Large intestine (tissue), 1 donor: ENCODE results near the gene DIP2C. TPM values are rescaled to one million over a fixed set of nuclear protein-coding genes. Genes with fewer than 3 reads are reported as not detected.

ENCODE experiments used
- polyA plus RNA-seq: library from polyadenylated mRNA; unstranded; fragments of 120-200 nt; gene quantifications from one replicate; pipeline ENCODE4 v1.2.1, GENCODE V29; 2013

DIP2C gene
- polyA plus RNA-seq, 1 donor = 16.5 TPM

Other genes starting within 250 kb of the DIP2C start
- 54.0 TPM for gene LARP4B, start 242.0 kb upstream of the DIP2C start, polyA plus RNA-seq